GM18867 (cell line): ENCODE results near the gene GPR61.

ENCODE experiments used
- ATAC-seq: cut with Tn5 transposase; IDR thresholded peaks from one replicate; pipeline ENCODE4 v1.9.1; 2021; ENCODE audit warnings: mild to moderate bottlenecking, moderate library complexity; ENCODE audit not compliant: unreplicated experiment

GPR61 gene

DNA sequence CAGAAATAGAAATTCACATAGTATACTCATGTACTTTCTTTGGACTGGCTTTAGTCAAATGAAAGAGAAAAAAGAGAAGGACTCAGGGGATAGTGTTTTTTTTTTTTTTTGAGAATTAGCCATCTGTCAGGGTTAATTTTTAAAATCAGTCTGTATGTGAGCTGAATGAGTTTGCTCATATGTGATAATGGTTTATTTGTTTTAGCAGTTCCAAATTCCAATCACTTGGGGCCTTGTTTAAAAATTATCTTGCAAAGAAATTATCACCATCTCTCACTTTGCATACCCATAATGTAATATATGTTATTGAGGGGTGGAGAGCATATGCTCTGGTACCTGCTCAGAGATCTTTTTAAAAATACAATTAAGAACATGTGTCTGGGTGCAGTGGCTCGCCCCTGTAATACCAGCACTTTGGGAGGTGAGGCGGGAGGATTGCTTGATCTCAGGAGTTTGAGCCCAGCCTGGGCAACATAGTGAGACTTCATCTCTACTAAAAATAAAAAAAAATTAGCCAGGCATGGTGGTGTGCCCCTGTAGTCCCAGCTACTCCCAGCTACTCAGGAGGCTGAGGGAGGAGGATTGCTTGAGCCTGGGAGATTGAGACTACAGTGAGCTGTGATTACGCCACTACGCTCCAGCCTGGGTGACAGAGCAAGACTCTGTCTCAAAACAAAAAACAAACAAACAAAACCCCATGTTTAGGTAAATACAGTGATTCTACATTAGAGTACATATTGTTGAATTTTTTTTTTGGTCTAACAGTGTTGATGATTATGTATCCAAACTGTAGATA, 28.4 kb downstream of the GPR61 start:
- ATAC-seq, result no peak

GRCh38 chr1:109569323-109569722, 29.7 kb downstream of the GPR61 start:
- no peak for ATAC-seq

GRCh38 chr1:109570414-109570813, 30.7 kb downstream of the GPR61 start:
- no peak for ATAC-seq

DNA sequence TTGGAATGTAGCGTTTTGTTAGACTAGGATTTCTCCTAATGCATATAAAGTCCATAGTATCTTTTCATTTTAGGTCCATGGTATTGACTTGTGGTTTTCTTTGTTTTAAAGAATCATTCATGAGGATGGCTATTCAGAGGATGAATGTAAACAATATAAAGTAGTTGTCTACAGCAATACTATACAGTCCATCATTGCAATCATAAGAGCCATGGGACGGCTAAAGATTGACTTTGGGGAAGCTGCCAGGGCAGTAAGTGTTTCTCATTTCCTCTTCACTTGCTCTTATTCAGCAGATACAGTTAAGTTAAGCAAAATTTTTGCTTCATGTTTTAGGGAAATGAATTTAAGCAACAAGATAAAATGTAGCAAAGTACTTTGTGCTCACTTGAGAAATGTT, 34.1 kb downstream of the GPR61 start:
- no peak for ATAC-seq

DNA sequence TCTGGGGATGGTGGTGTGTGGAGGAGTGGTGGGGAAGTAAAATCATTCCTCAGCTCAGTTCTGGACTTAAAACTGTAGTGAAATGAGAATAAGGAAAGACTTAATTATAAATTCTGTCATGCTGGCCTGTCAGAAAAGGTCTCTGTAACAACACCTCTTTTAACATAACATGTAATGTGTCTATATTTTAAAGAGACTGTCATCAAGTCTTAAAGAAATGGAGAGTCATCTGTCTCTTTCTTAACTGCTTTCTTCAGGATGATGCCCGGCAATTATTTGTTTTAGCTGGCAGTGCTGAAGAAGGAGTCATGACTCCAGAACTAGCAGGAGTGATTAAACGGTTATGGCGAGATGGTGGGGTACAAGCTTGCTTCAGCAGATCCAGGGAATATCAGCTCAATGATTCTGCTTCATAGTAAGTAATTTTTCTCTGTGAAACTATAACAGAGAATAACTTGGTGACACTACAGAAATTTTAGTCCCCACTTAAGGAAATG, 39.3 kb downstream of the GPR61 start:
- no peak for ATAC-seq

GRCh38 chr1:109579491-109579890, 39.8 kb downstream of the GPR61 start:
- no peak for ATAC-seq

GRCh38 chr1:109582021-109582420, 42.3 kb downstream of the GPR61 start:
- ATAC-seq, result no peak

GRCh38 chr1:109584766-109585165, 45.1 kb downstream of the GPR61 start:
- no peak for ATAC-seq

- no peak for ATAC-seq
These were observed 46.4 kb downstream of the GPR61 start for GRCh38 chr1:109586055-109586454.

DNA sequence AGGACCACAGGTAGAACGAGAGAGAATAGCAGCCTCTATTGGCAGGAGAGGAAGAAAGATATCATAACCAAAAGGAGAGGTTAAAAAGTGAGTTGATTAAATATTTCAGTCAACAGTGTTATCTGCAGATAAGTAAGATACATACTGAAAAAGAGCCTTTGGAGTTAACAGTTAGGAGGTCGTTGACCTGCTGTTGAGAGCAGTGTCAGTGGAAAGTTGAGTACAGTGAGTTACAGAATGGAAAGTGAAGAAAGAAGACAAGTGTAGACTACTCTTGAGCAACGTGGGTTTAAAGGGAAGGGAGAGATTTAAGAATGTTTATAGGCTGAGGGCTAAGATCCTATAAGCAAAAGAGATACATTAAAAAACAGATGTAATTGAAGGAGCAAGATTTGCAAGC, 49.5 kb downstream of the GPR61 start:
- ATAC-seq, result no peak

DNA sequence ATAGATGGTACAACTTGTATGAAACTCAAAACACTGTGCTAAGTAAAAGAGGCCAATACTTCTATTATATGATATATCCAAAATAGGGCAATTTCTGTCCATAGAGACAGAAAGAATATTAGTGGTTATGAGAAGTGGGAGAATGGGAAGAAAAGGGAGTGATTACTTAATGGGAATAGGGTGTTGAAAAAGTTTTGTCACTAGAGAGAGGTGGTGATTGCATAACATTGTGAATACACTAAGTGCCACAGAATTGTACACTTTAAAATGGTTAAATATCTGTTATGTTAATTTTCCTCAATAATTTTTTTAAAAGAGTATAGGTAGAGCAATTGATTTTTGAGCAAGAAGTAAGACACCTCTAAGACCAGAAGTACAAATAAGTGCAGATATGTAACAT, 50.0 kb downstream of the GPR61 start:
- ATAC-seq, result no peak

- no peak for ATAC-seq
These were observed 53.2 kb downstream of the GPR61 start for GRCh38 chr1:109592916-109593315.

DNA sequence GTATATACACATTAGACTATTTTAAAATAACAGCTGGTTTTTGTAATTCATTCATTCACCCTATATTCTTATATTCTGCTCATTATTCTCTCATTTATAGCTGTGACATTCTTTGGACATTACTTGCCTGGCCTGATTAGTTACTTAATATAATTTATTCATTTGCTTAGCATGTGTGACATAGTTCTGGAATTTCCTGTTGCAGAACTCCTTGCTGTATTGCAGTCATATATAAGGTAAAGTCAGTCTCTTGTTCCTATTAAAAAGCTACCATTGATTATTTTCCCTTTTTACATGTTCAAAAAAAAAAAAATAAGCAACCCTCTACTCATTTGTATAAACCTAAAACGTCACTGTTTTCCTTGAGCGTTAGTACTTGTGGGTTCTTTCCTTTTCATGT, 55.9 kb downstream of the GPR61 start:
- ATAC-seq, result no peak
